ENCODE results near the gene MIX23. TPM values are rescaled to one million over a fixed set of nuclear protein-coding genes. Genes with fewer than 3 reads are reported as not detected.

Gene MIX23
- total RNA-seq, 1 experiment from 2014 or later: 76.2 TPM

GRCh38 chr3:122389197-122389596 lies 6.2 kb upstream of the MIX23 start:
- TF ChIP-seq SRF (IDR thresholded peaks at IDR 0.05; ENCODE audit: low read depth) (no peak), SP1 (IDR thresholded peaks at IDR 0.05; ENCODE audit: low read depth) (no peak), CBX3 (IDR thresholded peaks at IDR 0.05; ENCODE audit: low read depth) (no peak), REST (IDR thresholded peaks at IDR 0.05; ENCODE audit: low read depth) (no peak), EZH2phosphoT487 (IDR thresholded peaks at IDR 0.05; ENCODE audit: borderline replicate concordance) (no peak), TCF7L2 (IDR thresholded peaks at IDR 0.05; ENCODE audit: borderline replicate concordance, extremely low read depth, insufficient read depth, insufficient read length) (no peak), SIN3A (IDR thresholded peaks at IDR 0.05; ENCODE audit: low read depth) (no peak), JUND (IDR thresholded peaks at IDR 0.05) (no peak)
- TF ChIP-seq, protein P1, sequence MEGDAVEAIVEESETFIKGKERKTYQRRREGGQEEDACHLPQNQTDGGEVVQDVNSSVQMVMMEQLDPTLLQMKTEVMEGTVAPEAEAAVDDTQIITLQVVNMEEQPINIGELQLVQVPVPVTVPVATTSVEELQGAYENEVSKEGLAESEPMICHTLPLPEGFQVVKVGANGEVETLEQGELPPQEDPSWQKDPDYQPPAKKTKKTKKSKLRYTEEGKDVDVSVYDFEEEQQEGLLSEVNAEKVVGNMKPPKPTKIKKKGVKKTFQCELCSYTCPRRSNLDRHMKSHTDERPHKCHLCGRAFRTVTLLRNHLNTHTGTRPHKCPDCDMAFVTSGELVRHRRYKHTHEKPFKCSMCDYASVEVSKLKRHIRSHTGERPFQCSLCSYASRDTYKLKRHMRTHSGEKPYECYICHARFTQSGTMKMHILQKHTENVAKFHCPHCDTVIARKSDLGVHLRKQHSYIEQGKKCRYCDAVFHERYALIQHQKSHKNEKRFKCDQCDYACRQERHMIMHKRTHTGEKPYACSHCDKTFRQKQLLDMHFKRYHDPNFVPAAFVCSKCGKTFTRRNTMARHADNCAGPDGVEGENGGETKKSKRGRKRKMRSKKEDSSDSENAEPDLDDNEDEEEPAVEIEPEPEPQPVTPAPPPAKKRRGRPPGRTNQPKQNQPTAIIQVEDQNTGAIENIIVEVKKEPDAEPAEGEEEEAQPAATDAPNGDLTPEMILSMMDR (IDR thresholded peaks at IDR 0.05 in 2 of 3, conservative IDR thresholded peaks at IDR 0.05 in 1 of 3; ENCODE audit: borderline replicate concordance in 1 of 3, insufficient read depth in 1 of 3, low read depth in 2 of 3, low read length in 2 of 3): no peak
- Histone ChIP-seq H3K36me3 (ENCODE audit: control insufficient read depth in 1 of 2, insufficient read depth in 2 of 2, low read length in 2 of 2) (peaks cover 0 to 12% of the 10 kb centered on the region in 2 experiments; a peak in 3 of 4 replicates), H3K9me2 (ENCODE audit: insufficient read depth) (no peaks in the 10 kb centered on the region), H3K4me1 (ENCODE audit: control insufficient read depth in 1 of 2, insufficient read depth in 2 of 2, low read length in 2 of 2) (peaks cover 0 to 4% of the 10 kb centered on the region in 2 experiments; a peak in 1 of 4 replicates), H3K9me3 (ENCODE audit: control insufficient read depth in 1 of 2, insufficient read depth in 1 of 2, low read depth in 1 of 2, low read length in 2 of 2) (no peaks in the 10 kb centered on the region), H3K4me2 (ENCODE audit: low read length) (no peak overlapping the region), H3K4me3 (replicated peaks in 1 of 2; ENCODE audit: low read depth in 1 of 2, low read length in 2 of 2) (no peak overlapping the region), H3K79me2 (ENCODE audit: insufficient read depth, low read length) (peaks cover 79% of the 10 kb centered on the region), H4K20me1 (ENCODE audit: insufficient read depth) (no peaks in the 10 kb centered on the region), H3K27ac (ENCODE audit: low read depth, low read length) (no peak overlapping the region), H3K27me3 (ENCODE audit: insufficient read depth, low read length) (no peaks in the 10 kb centered on the region), H2AFZ (ENCODE audit: low read depth, low read length, poor library complexity, severe bottlenecking) (no peak overlapping the region), H3K9ac (ENCODE audit: low read length) (no peak overlapping the region)
- ATAC-seq (no peak), DNase-seq (ENCODE audit: low read depth, low spot score) (no peak)
- ChIA-PET RAD21 (ENCODE audit: low non-redundant PET in 1 of 2, low total read pairs in 2 of 2, uncharacterized antibody in 2 of 2, unreplicated experiment in 2 of 2) (no interaction called here), POLR2A (no interaction called here), CTCF (no interaction called here)
- intact Hi-C loops (cut with micrococcal nuclease): no loop called here
- no TSS peak for BruUV-seq (replicated peaks)

Measured in HCT116 (cell line).